RCC 7860 (cell line): ENCODE results near the gene ARL5B.

Experiments used
- DNase-seq: peaks from one replicate; pipeline ENCODE4 v3.0.0-alpha.2; 2015; ENCODE audit warnings: low spot score
- FAIRE-seq: peaks from 2 replicates; lab custom pipeline; 2012; peaks lifted over from hg19 to GRCh38; lab: Jason Lieb, UNC

ARL5B gene

GRCh38 chr10:18658271-18659124, 733 bp upstream of the ARL5B start:
- no peak for FAIRE-seq
- DNase-seq: peak; percentile 22

- FAIRE-seq: no peak
These were observed 746 bp downstream of the ARL5B start for GRCh38 chr10:18659819-18660535.

GRCh38 chr10:18660816-18661431, 1.7 kb downstream of the ARL5B start:
- FAIRE-seq (no peak), DNase-seq (no peak)

More at GRCh38 chr10:18659819-18660535, 746 bp downstream of the ARL5B start:
- peak; percentile 30 for DNase-seq

GRCh38 chr10:18664841-18665478, 5.7 kb downstream of the ARL5B start:
- FAIRE-seq: no peak
- no peak for DNase-seq

- FAIRE-seq: peak; percentile 45
- no peak for DNase-seq
These were observed 6.8 kb downstream of the ARL5B start for GRCh38 chr10:18665815-18666558.

- FAIRE-seq (peak; percentile 52), DNase-seq (peak; percentile 65)
These were observed 7.6 kb downstream of the ARL5B start for GRCh38 chr10:18666810-18667209.

GRCh38 chr10:18668026-18668425, 8.8 kb downstream of the ARL5B start:
- FAIRE-seq (no peak), DNase-seq (no peak)

- DNase-seq: no peak
- no peak for FAIRE-seq
These were observed 16.0 kb downstream of the ARL5B start for GRCh38 chr10:18675086-18675801.

GRCh38 chr10:18680754-18681153, 21.5 kb downstream of the ARL5B start:
- DNase-seq (no peak), FAIRE-seq (no peak)

GRCh38 chr10:18681366-18681765, 22.1 kb downstream of the ARL5B start:
- FAIRE-seq (peak; percentile 23), DNase-seq (no peak)

GRCh38 chr10:18681971-18682411, 22.8 kb downstream of the ARL5B start:
- peak; percentile 93 for FAIRE-seq
- peak; percentile 79 for DNase-seq

- DNase-seq: peak; percentile 63
- FAIRE-seq: peak; percentile 76
These were observed 24.2 kb downstream of the ARL5B start for GRCh38 chr10:18683427-18683826.

- FAIRE-seq (no peak), DNase-seq (no peak)
These were observed 25.2 kb downstream of the ARL5B start for GRCh38 chr10:18684416-18684815.

- FAIRE-seq (no peak), DNase-seq (no peak)
These were observed 25.7 kb downstream of the ARL5B start for GRCh38 chr10:18684953-18685352.

- FAIRE-seq (no peak), DNase-seq (no peak)
These were observed 26.3 kb downstream of the ARL5B start for GRCh38 chr10:18685555-18685954.

- no peak for FAIRE-seq
- DNase-seq: no peak
These were observed 28.0 kb downstream of the ARL5B start for GRCh38 chr10:18687195-18687594.

- FAIRE-seq (no peak), DNase-seq (no peak)
These were observed 28.5 kb downstream of the ARL5B start for GRCh38 chr10:18687706-18688105.

- FAIRE-seq (peak; percentile 49), DNase-seq (peak; percentile 30)
These were observed 30.3 kb downstream of the ARL5B start for GRCh38 chr10:18689498-18689897.

GRCh38 chr10:18690541-18690940, 31.3 kb downstream of the ARL5B start:
- FAIRE-seq: no peak
- no peak for DNase-seq
